ENCODE results near the gene IL15RA.
A peak's percentile ranks its signal among the peaks of the same experiment; 100 is the strongest.
"Not testable (repeated sequence)": the region's sequence is repeated elsewhere in the genome, so short reads cannot be mapped to it uniquely, and the experiment has no call there.

The IL15RA gene

GRCh38 chr10:5949009-5949759 is 28.2 kb downstream of the IL15RA start:
- DNase-seq (ENCODE audit: low spot score) = peak; percentile 32

- DNase-seq (ENCODE audit: low spot score) = no peak
Observed at GRCh38 chr10:5948208-5948585, 29.1 kb downstream of the IL15RA start.

GRCh38 chr10:5947471-5948207 is 29.7 kb downstream of the IL15RA start:
- DNase-seq (ENCODE audit: low spot score) = no peak

- DNase-seq (ENCODE audit: low spot score) = no peak
Observed at GRCh38 chr10:5946786-5947185, 30.6 kb downstream of the IL15RA start.

GRCh38 chr10:5946419-5946775 is 30.9 kb downstream of the IL15RA start:
- not testable (repeated sequence) for DNase-seq (ENCODE audit: low spot score)

- no peak for DNase-seq (ENCODE audit: low spot score)
Observed at GRCh38 chr10:5945561-5946418, 31.6 kb downstream of the IL15RA start.

GRCh38 chr10:5945190-5945509 is 32.2 kb downstream of the IL15RA start:
- DNase-seq (ENCODE audit: low spot score) = no peak

GRCh38 chr10:5944389-5945189 is 32.8 kb downstream of the IL15RA start:
- no peak for DNase-seq (ENCODE audit: low spot score)

GRCh38 chr10:5943536-5943935 is 33.8 kb downstream of the IL15RA start:
- no peak for DNase-seq (ENCODE audit: low spot score)

GRCh38 chr10:5942474-5942873 is 34.9 kb downstream of the IL15RA start:
- DNase-seq (ENCODE audit: low spot score) = no peak

GRCh38 chr10:5942001-5942400 is 35.3 kb downstream of the IL15RA start:
- DNase-seq (ENCODE audit: low spot score) = no peak

GRCh38 chr10:5941579-5941978 is 35.8 kb downstream of the IL15RA start:
- no peak for DNase-seq (ENCODE audit: low spot score)

GRCh38 chr10:5940807-5941218 is 36.5 kb downstream of the IL15RA start:
- no peak for DNase-seq (ENCODE audit: low spot score)

GRCh38 chr10:5938291-5938690 is 39.1 kb downstream of the IL15RA start:
- DNase-seq (ENCODE audit: low spot score) = no peak

GRCh38 chr10:5937016-5937415 is 40.3 kb downstream of the IL15RA start:
- DNase-seq (ENCODE audit: low spot score) = no peak

- no peak for DNase-seq (ENCODE audit: low spot score)
Observed at GRCh38 chr10:5935628-5936027, 41.7 kb downstream of the IL15RA start.

GRCh38 chr10:5933909-5934546 is 43.3 kb downstream of the IL15RA start:
- no peak for DNase-seq (ENCODE audit: low spot score)

GRCh38 chr10:5932345-5932744 is 45.0 kb downstream of the IL15RA start:
- no peak for DNase-seq (ENCODE audit: low spot score)

GRCh38 chr10:5930272-5930671 is 47.1 kb downstream of the IL15RA start:
- no peak for DNase-seq (ENCODE audit: low spot score)

GRCh38 chr10:5929442-5929841 is 47.9 kb downstream of the IL15RA start:
- no peak for DNase-seq (ENCODE audit: low spot score)

GRCh38 chr10:5927306-5927705 is 50.0 kb downstream of the IL15RA start:
- no peak for DNase-seq (ENCODE audit: low spot score)

- DNase-seq (ENCODE audit: low spot score) = no peak
Observed at GRCh38 chr10:5924889-5925288, 52.5 kb downstream of the IL15RA start.

All from CD4-positive, alpha-beta T cell treated with Interleukin-2 at 100 ng/mL for 4 hours (primary cell).